HG03095 (cell line): Measurements from ENCODE around the gene RBMY1B.
"Not testable (repeated sequence)": the region's sequence is repeated elsewhere in the genome, so short reads cannot be mapped to it uniquely, and the experiment has no call there.

ENCODE experiments used
- ATAC-seq: cut with Tn5 transposase; IDR thresholded peaks from one replicate; pipeline ENCODE4 v1.9.1; 2021; ENCODE audit warnings: moderate library complexity; ENCODE audit not compliant: unreplicated experiment

Gene RBMY1B

DNA sequence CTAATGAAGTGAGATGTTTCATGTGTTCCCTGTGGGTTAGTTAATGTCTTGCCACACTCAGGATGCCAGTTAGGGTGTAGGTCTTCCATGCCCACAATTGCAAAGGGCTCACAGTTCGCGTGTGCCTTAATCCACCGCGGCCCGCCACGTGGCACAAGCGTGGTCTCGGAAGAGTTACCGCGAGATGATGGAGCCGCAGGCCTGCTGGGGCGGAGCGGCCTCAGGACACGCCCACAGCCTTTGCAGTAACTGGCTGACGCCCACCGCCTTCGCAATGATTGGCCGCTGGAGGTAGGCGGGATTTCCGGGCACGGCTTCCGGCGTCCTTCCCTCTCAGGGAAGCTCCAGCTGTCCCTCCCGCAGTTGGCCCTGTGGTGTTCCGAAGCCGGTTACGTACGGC lies at the start of gene RBMY1B:
Gene RBMY1B (plus strand): TSS at position 301 of the 400 bp plus-strand sequence. CDS start 2,013 bp downstream, outside the sequence.
- not testable (repeated sequence) for ATAC-seq

DNA sequence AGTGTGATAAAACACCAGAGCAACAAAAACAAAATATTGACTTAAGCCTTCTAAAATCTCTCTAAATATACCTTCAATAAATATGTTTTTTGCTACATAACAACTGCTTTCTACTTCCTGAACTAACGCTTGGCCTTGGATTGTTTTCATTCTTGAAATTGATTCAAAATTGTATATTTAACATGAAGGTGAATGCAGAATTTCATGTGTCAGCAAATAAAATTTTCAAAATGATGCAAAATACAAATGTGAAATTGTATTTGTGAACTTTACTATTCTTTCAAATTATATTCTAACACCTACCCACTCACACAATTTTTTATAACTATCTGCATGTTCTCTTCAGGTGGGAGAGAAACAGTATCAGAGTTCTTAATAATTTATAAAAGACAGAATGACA lies 48.2 kb upstream of the RBMY1B start:
- ATAC-seq: not testable (repeated sequence)

DNA sequence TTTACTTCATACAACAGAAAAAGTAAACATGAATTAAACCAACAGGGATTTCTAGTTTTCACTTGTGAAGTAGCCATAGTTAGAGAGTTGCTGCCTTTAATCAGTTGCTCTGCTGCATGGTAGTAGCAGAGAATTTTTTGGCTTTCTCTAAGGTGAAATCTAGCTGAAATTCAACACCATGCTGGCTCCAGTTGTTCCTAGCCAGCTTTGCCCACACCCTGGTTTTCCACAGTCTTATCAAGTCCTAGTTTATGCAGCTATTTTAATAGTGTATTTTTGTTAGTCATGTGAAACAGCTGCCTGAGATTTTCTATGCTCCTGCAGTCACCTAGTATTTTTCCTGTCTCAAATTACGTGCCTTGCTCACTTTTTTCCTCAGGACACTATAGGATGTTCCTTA lies 28.2 kb upstream of the RBMY1B start:
- ATAC-seq: no peak

DNA sequence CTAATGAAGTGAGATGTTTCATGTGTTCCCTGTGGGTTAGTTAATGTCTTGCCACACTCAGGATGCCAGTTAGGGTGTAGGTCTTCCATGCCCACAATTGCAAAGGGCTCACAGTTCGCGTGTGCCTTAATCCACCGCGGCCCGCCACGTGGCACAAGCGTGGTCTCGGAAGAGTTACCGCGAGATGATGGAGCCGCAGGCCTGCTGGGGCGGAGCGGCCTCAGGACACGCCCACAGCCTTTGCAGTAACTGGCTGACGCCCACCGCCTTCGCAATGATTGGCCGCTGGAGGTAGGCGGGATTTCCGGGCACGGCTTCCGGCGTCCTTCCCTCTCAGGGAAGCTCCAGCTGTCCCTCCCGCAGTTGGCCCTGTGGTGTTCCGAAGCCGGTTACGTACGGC lies 23.4 kb downstream of the RBMY1B start, which contains the start of gene RBMY1A1:
Gene RBMY1A1 (plus strand): TSS at position 301 of the 400 bp plus-strand sequence. CDS start 2,013 bp downstream, outside the sequence.
- not testable (repeated sequence) for ATAC-seq

DNA sequence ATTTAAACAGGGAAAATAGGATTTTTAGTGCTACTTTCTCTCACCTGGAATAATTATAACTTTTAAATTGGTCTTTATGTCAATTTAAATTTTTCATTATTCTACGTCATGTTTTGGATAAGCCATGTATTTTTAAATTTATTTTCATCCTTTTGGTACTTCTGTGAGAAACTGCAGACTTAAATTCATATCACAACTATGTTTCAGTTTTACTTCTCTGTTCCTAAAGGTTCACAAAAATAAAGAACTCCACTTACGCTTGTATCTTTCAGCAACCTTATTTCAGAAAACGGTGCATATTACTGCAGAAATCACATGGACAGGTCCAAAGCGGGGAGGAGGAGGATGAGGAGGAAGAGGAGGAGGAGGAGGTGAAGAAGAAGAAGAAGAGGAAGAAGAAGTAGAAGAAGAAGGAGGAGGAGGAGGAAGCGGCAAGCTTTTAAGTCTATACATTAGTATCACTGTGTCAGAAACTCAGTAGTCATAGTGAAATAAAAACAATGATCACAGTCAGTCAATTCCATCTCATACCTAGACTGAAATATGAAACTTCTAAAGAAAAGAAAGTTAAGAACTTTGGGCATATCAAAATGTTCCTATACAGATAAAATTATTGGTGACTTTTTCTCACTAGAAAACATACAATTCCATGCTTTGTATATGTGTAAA lies 48.3 kb downstream of the RBMY1B start:
- ATAC-seq: not testable (repeated sequence)
